ENCODE results near the gene TANC1.

TANC1 gene

DNA sequence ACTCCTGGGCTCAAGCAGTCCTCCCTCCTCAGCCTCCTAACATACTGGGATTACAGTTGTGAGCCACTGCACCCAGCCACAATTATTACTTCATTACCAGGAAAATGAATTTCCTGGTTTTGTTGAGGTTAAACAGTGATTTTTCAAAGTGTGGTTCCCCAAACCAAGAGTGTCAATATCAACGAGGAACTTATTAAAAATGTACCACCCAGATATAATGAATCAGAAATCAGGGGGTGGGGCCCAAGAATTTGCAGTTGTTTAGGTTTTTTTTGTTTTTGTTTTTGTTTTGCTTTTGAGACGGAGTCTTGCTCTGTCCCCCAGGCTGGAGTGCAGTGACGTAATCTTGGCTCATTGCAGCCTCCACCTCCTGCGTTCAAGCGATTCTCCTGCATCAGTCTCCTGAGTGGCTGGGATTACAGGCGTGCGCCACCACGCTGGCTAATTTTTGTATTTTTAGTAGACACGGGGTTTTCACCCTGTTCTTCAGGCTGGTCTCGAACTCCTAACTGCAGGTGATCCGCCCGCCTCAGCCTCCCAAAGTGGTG, 224.0 kb downstream of the TANC1 start:
- Mint-ChIP-seq H3K27me3 (no peaks in the 10 kb centered on the region), H3K4me1 (no peaks in the 10 kb centered on the region), H3K36me3 (ENCODE audit: insufficient read depth) (no peaks in the 10 kb centered on the region), H3K27ac (ENCODE audit: low read depth) (no peak overlapping the region), H3K4me3 (no peak overlapping the region), H3K9me3 (no peaks in the 10 kb centered on the region)
- ATAC-seq (replicated peaks; ENCODE audit: extremely low read depth, poor library complexity, severe bottlenecking) (no peak), DNase-seq (ENCODE audit: low spot score in 2 of 2) (no peak)

- Mint-ChIP-seq H3K27me3 (no peaks in the 10 kb centered on the region), H3K9me3 (no peaks in the 10 kb centered on the region), H3K4me1 (peaks cover 2% of the 10 kb centered on the region), H3K4me3 (no peak overlapping the region), H3K36me3 (ENCODE audit: insufficient read depth) (no peaks in the 10 kb centered on the region), H3K27ac (ENCODE audit: low read depth) (no peak overlapping the region)
- no peak for DNase-seq (ENCODE audit: low spot score in 2 of 2)
- ATAC-seq (replicated peaks; ENCODE audit: extremely low read depth, poor library complexity, severe bottlenecking) = no peak
Observed at GRCh38 chr2:159193791-159194190, 225.4 kb downstream of the TANC1 start.

GRCh38 chr2:159194241-159194640, 225.8 kb downstream of the TANC1 start:
- no peak overlapping the region for H3K4me3 Mint-ChIP-seq
- DNase-seq (ENCODE audit: low spot score in 2 of 2) (no peak), ATAC-seq (replicated peaks; ENCODE audit: extremely low read depth, poor library complexity, severe bottlenecking) (no peak)
- H3K36me3 Mint-ChIP-seq (ENCODE audit: insufficient read depth) = no peaks in the 10 kb centered on the region
- H3K27me3 Mint-ChIP-seq = no peaks in the 10 kb centered on the region
- H3K9me3 Mint-ChIP-seq = no peaks in the 10 kb centered on the region
- peaks cover 6% of the 10 kb centered on the region for H3K4me1 Mint-ChIP-seq
- H3K27ac Mint-ChIP-seq (ENCODE audit: low read depth) = no peak overlapping the region

GRCh38 chr2:159195697-159196096, 227.3 kb downstream of the TANC1 start:
- peaks cover 13% of the 10 kb centered on the region for H3K4me1 Mint-ChIP-seq
- H3K27ac Mint-ChIP-seq (ENCODE audit: low read depth) = no peak overlapping the region

DNA sequence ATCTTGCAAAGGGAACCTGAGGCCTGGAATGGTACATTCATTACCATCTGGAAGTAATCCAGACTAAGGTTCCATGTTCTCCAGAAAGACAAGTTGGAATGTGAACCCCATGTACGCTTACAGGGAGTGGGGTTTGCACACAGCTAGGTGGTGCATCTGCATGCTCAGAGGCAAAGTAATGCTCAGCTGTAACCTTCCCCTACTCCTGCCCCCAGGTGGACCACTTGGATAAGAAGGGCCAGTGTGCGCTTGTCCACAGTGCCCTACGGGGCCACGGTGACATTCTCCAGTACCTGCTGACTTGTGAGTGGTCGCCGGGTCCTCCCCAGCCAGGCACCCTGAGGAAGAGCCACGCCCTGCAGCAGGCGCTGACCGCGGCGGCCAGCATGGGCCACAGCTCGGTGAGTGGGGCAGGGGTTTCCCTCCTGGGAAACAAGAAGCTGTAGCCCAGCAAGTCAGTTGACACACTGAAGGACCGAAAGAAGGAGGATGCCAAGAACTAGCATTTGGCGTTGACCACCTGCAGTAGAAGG, 228.0 kb downstream of the TANC1 start:
- no peak overlapping the region for H3K4me3 Mint-ChIP-seq
- H3K9me3 Mint-ChIP-seq = no peaks in the 10 kb centered on the region
- no peak for DNase-seq (ENCODE audit: low spot score in 2 of 2)
- no peaks in the 10 kb centered on the region for H3K27me3 Mint-ChIP-seq
- peaks cover 19% of the 10 kb centered on the region for H3K4me1 Mint-ChIP-seq
- no peak for ATAC-seq (replicated peaks; ENCODE audit: extremely low read depth, poor library complexity, severe bottlenecking)
- H3K27ac Mint-ChIP-seq (ENCODE audit: low read depth) = no peak overlapping the region
- H3K36me3 Mint-ChIP-seq (ENCODE audit: insufficient read depth) = no peaks in the 10 kb centered on the region

More at GRCh38 chr2:159195697-159196096, 227.3 kb downstream of the TANC1 start:
- Mint-ChIP-seq H3K4me3 (no peak overlapping the region), H3K9me3 (no peaks in the 10 kb centered on the region), H3K27me3 (no peaks in the 10 kb centered on the region), H3K36me3 (ENCODE audit: insufficient read depth) (no peaks in the 10 kb centered on the region)
- no peak for DNase-seq (ENCODE audit: low spot score in 2 of 2)
- no peak for ATAC-seq (replicated peaks; ENCODE audit: extremely low read depth, poor library complexity, severe bottlenecking)

- H3K27me3 Mint-ChIP-seq = no peaks in the 10 kb centered on the region
- DNase-seq (ENCODE audit: low spot score in 2 of 2) (no peak), ATAC-seq (replicated peaks; ENCODE audit: extremely low read depth, poor library complexity, severe bottlenecking) (peak; percentile 54)
- H3K4me1 Mint-ChIP-seq = peaks cover 30% of the 10 kb centered on the region
- H3K27ac Mint-ChIP-seq (ENCODE audit: low read depth) = peak overlapping the region; percentile 33
- H3K36me3 Mint-ChIP-seq (ENCODE audit: insufficient read depth) = no peaks in the 10 kb centered on the region
- H3K4me3 Mint-ChIP-seq = no peak overlapping the region
- no peaks in the 10 kb centered on the region for H3K9me3 Mint-ChIP-seq
Observed at GRCh38 chr2:159199236-159199635, 230.8 kb downstream of the TANC1 start.

- DNase-seq (ENCODE audit: low spot score in 2 of 2) (no peak), ATAC-seq (replicated peaks; ENCODE audit: extremely low read depth, poor library complexity, severe bottlenecking) (no peak)
- H3K27ac Mint-ChIP-seq (ENCODE audit: low read depth) = peak overlapping the region; percentile 63
- peaks cover 30% of the 10 kb centered on the region for H3K4me1 Mint-ChIP-seq
- no peaks in the 10 kb centered on the region for H3K27me3 Mint-ChIP-seq
- no peaks in the 10 kb centered on the region for H3K36me3 Mint-ChIP-seq (ENCODE audit: insufficient read depth)
- H3K9me3 Mint-ChIP-seq = no peaks in the 10 kb centered on the region
- no peak overlapping the region for H3K4me3 Mint-ChIP-seq
Observed at GRCh38 chr2:159199761-159200465, 231.5 kb downstream of the TANC1 start.

- peak overlapping the region; percentile 63 for H3K27ac Mint-ChIP-seq (ENCODE audit: low read depth)
- no peaks in the 10 kb centered on the region for H3K27me3 Mint-ChIP-seq
- H3K36me3 Mint-ChIP-seq (ENCODE audit: insufficient read depth) = no peaks in the 10 kb centered on the region
- peaks cover 30% of the 10 kb centered on the region for H3K4me1 Mint-ChIP-seq
- no peak for ATAC-seq (replicated peaks; ENCODE audit: extremely low read depth, poor library complexity, severe bottlenecking)
- no peak overlapping the region for H3K4me3 Mint-ChIP-seq
- H3K9me3 Mint-ChIP-seq = no peaks in the 10 kb centered on the region
- DNase-seq (ENCODE audit: low spot score in 2 of 2) = no peak
Observed at GRCh38 chr2:159200498-159200897, 232.1 kb downstream of the TANC1 start.

GRCh38 chr2:159201360-159202063, 233.1 kb downstream of the TANC1 start:
- no peaks in the 10 kb centered on the region for H3K27me3 Mint-ChIP-seq
- no peaks in the 10 kb centered on the region for H3K9me3 Mint-ChIP-seq
- no peaks in the 10 kb centered on the region for H3K36me3 Mint-ChIP-seq (ENCODE audit: insufficient read depth)
- peak overlapping the region; percentile 28 for H3K4me3 Mint-ChIP-seq
- DNase-seq (ENCODE audit: low spot score in 2 of 2) (peak in 1 of 2 donors; percentile 19), ATAC-seq (replicated peaks; ENCODE audit: extremely low read depth, poor library complexity, severe bottlenecking) (peak; percentile 81)
- H3K27ac Mint-ChIP-seq (ENCODE audit: low read depth) = peak overlapping the region; percentile 63
- peaks cover 30% of the 10 kb centered on the region for H3K4me1 Mint-ChIP-seq

GRCh38 chr2:159202568-159203071, 234.2 kb downstream of the TANC1 start:
- no peaks in the 10 kb centered on the region for H3K27me3 Mint-ChIP-seq
- no peak for DNase-seq (ENCODE audit: low spot score in 2 of 2)
- H3K4me3 Mint-ChIP-seq = no peak overlapping the region

DNA sequence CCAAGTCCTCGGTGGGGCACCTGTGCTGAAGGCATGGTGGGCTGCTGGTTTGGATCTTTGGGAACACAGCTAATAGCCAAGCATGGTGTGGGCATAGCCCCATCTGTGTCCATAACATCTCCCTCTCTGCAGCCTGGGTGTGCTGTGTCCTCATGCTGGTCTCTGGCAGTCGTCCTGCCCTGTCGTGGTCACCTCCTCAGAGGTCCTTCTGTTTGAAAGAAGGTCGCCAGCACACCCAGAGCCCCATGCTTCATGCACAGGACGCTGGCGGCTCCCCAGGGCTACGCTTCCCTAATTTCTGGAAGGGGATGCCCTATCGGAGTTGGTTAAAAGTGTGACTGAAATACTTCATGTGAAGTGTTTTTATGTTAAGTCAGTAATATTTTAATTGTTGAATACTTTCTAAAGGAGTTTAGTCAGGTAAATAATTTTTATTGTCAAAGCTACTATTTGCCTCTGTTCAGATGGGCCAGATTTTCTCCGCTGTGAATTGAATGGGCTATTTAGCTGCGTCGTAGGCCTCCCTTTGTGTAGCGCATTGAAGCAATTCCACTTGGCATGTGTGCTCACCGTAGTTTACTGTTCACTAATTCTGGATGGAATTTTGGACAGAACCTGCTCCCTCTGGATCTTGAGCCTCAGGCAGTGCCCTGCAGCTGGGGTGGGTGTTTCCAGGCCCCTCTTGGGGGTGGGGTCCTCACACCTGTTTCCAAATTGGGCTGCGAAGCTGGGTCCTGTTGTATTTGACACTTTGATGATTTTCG, 236.1 kb downstream of the TANC1 start:
- H3K27me3 Mint-ChIP-seq = no peaks in the 10 kb centered on the region
- H3K36me3 Mint-ChIP-seq (ENCODE audit: insufficient read depth) = peaks cover 2% of the 10 kb centered on the region
- DNase-seq (ENCODE audit: low spot score in 2 of 2) (no peak), ATAC-seq (replicated peaks; ENCODE audit: extremely low read depth, poor library complexity, severe bottlenecking) (no peak)
- no peak overlapping the region for H3K4me3 Mint-ChIP-seq
- H3K9me3 Mint-ChIP-seq = no peaks in the 10 kb centered on the region
- peaks cover 25% of the 10 kb centered on the region for H3K4me1 Mint-ChIP-seq
- H3K27ac Mint-ChIP-seq (ENCODE audit: low read depth) = no peak overlapping the region

More at GRCh38 chr2:159202568-159203071, 234.2 kb downstream of the TANC1 start:
- Mint-ChIP-seq H3K36me3 (ENCODE audit: insufficient read depth) (no peaks in the 10 kb centered on the region), H3K27ac (ENCODE audit: low read depth) (peak overlapping the region; percentile 41), H3K9me3 (no peaks in the 10 kb centered on the region), H3K4me1 (peaks cover 30% of the 10 kb centered on the region)
- no peak for ATAC-seq (replicated peaks; ENCODE audit: extremely low read depth, poor library complexity, severe bottlenecking)

GRCh38 chr2:159206736-159207380, 238.4 kb downstream of the TANC1 start:
- no peak for ATAC-seq (replicated peaks; ENCODE audit: extremely low read depth, poor library complexity, severe bottlenecking)
- Mint-ChIP-seq H3K4me1 (peaks cover 28% of the 10 kb centered on the region), H3K27ac (ENCODE audit: low read depth) (no peak overlapping the region), H3K27me3 (no peaks in the 10 kb centered on the region), H3K36me3 (ENCODE audit: insufficient read depth) (peaks cover 2% of the 10 kb centered on the region), H3K9me3 (no peaks in the 10 kb centered on the region), H3K4me3 (no peak overlapping the region)
- DNase-seq (ENCODE audit: low spot score in 2 of 2) = no peak
